A673 (cell line): ENCODE measurements around the gene BAG2. TPM values are rescaled to one million over a fixed set of nuclear protein-coding genes. Genes with fewer than 3 reads are reported as not detected.

Experiments
- BruUV-seq: library from RNA; stranded (reverse); fragments of 400-500 nt; replicated peaks from 2 replicates; lab custom pipeline; 2021; lab: Mats Ljungman, UMichigan
- CTCF ChIA-PET: fragments of 300-600 bp; sonication (Branson Sonifier 250); formaldehyde crosslinking; loops from one replicate; lab custom pipeline; 2022; ENCODE audit warnings: antibody characterized with exemption; lab: Charles Lee
- POLR2A ChIA-PET: fragments of 300-600 bp; sonication (Branson Sonifier 250); formaldehyde crosslinking; loops from one replicate; lab custom pipeline; 2022; ENCODE audit warnings: antibody characterized with exemption; ENCODE audit not compliant: low non-redundant PET; lab: Charles Lee
- DNase-seq: peaks from one replicate; pipeline ENCODE4 v3.0.0-alpha.2; 2015; ENCODE audit warnings: low spot score
- H3K27ac ChIP-seq: fragments of 200-600 bp; sonication (generic); 2 replicates; pipeline ENCODE4 v1.5.1; 2016; ENCODE audit warnings: mixed run types, low read depth, mild to moderate bottlenecking, mixed read lengths, antibody characterized with exemption, low read length; ENCODE audit not compliant: poor library complexity, severe bottlenecking
- H3K27me3 ChIP-seq: fragments of 200-600 bp; sonication (generic); replicated peaks from 2 replicates; pipeline ENCODE4 v1.6.1; 2017; ENCODE audit warnings: mixed run types, low read depth, mild to moderate bottlenecking, mixed read lengths, antibody characterized with exemption, low read length; ENCODE audit not compliant: insufficient read depth, poor library complexity
- H3K36me3 ChIP-seq: fragments of 200-600 bp; sonication (generic); 2 replicates; pipeline ENCODE4 v1.6.1; 2016; ENCODE audit warnings: mixed run types, mild to moderate bottlenecking, mixed read lengths, antibody characterized with exemption, low read length; ENCODE audit not compliant: insufficient read depth, poor library complexity, severe bottlenecking
- H3K4me1 ChIP-seq: fragments of 200-600 bp; sonication (generic); 2 replicates; pipeline ENCODE4 v1.6.1; 2017; ENCODE audit warnings: mixed run types, mild to moderate bottlenecking, mixed read lengths, antibody characterized with exemption, low read length; ENCODE audit not compliant: insufficient read depth, poor library complexity, severe bottlenecking
- H3K4me3 ChIP-seq: fragments of 200-600 bp; sonication (generic); 2 replicates; pipeline ENCODE4 v1.5.1; 2016; ENCODE audit warnings: low read depth, mixed run types, mild to moderate bottlenecking, mixed read lengths, low read length; ENCODE audit not compliant: poor library complexity, severe bottlenecking
- H3K9me3 ChIP-seq: fragments of 200-600 bp; sonication (generic); 2 replicates; pipeline ENCODE4 v1.6.1; 2016; ENCODE audit warnings: mixed run types, low read depth, mild to moderate bottlenecking, mixed read lengths, antibody characterized with exemption, low read length; ENCODE audit not compliant: poor library complexity, severe bottlenecking
- EZH2 ChIP-seq: fragments of 200-600 bp; sonication (generic); IDR thresholded peaks from 2 replicates; pipeline ENCODE4 v1.6.1; 2017; ENCODE audit warnings: borderline replicate concordance, low read depth, mild to moderate bottlenecking, mixed read lengths, antibody characterized with exemption, low read length; ENCODE audit not compliant: poor library complexity, severe bottlenecking
- intact Hi-C: fragments of 100-400 bp; cut with micrococcal nuclease; formaldehyde crosslinking; loops from one replicate; pipeline ENCODE4 v1.10.0; 2022; ENCODE audit not compliant: unreplicated experiment
- total RNA-seq: library from RNA; stranded (reverse); gene quantifications from 2 replicates; pipeline ENCODE4 v1.2.3, GENCODE V29; 2021
- TF ChIP-seq, protein P1 (sequence below): fragments of 300-800, 200-600 bp; sonication (generic); conservative IDR thresholded peaks from 2 replicates; pipeline ENCODE4 v1.5.1; 2017; ENCODE audit warnings: low read depth, mild to moderate bottlenecking, antibody characterized with exemption, low read length, moderate library complexity, mixed read lengths

The BAG2 gene
- total RNA-seq, 1 experiment from 2014 or later, result 27.0 TPM

- H3K36me3 ChIP-seq, result peaks cover 4% of the 10 kb centered on the region
- H3K27ac ChIP-seq, result no peak overlapping the region
- no peaks in the 10 kb centered on the region for H3K27me3 ChIP-seq
- no peak overlapping the region for H3K4me3 ChIP-seq
- BruUV-seq, result no TSS peak
- H3K4me1 ChIP-seq, result no peaks in the 10 kb centered on the region
- CTCF ChIA-PET, result interaction anchor here (0.6 kb wide), 1 partner anchor 313 kb away, joined by 4 read pairs; no protein-coding TSS in a partner anchor
- TF ChIP-seq, protein P1, sequence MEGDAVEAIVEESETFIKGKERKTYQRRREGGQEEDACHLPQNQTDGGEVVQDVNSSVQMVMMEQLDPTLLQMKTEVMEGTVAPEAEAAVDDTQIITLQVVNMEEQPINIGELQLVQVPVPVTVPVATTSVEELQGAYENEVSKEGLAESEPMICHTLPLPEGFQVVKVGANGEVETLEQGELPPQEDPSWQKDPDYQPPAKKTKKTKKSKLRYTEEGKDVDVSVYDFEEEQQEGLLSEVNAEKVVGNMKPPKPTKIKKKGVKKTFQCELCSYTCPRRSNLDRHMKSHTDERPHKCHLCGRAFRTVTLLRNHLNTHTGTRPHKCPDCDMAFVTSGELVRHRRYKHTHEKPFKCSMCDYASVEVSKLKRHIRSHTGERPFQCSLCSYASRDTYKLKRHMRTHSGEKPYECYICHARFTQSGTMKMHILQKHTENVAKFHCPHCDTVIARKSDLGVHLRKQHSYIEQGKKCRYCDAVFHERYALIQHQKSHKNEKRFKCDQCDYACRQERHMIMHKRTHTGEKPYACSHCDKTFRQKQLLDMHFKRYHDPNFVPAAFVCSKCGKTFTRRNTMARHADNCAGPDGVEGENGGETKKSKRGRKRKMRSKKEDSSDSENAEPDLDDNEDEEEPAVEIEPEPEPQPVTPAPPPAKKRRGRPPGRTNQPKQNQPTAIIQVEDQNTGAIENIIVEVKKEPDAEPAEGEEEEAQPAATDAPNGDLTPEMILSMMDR, result no peak
- no peak for TF ChIP-seq EZH2
- intact Hi-C loops, result no loop called here
- no peak for DNase-seq
- peaks cover 20% of the 10 kb centered on the region for H3K9me3 ChIP-seq
- POLR2A ChIA-PET, result no interaction called here
Observed at GRCh38 chr6:57217270-57217669, 45.1 kb downstream of the BAG2 start.

DNA sequence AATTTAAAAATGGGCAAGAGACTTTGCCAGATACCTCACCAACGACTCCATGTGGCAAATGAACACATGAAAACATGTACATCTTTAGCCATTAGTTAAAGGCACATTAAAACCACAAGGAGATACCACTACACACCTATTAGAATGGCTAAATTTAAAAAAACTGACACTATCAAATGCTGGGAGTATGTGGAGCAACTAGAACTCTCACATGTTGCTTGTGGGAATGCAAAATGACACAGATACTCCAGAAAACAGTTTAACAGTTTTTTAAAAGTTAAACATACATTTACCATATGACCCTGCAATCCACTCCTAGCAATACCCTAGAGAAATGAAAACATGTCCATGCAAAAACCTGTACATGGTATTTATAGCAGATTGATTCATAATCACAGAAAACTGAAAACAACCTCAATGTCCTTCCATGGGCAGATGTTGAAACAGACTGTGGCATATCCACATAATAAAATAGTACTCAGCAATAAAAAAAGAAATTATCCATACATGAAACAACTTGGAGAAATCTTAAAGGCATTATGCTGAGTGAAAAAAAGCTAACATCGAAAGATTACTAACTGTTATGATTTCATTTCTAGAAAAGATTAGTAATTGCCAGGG, 48.1 kb downstream of the BAG2 start:
- Histone ChIP-seq H3K36me3 (peaks cover 4% of the 10 kb centered on the region), H3K4me3 (no peak overlapping the region), H3K4me1 (no peaks in the 10 kb centered on the region), H3K9me3 (peaks cover 14% of the 10 kb centered on the region), H3K27ac (no peak overlapping the region), H3K27me3 (no peaks in the 10 kb centered on the region)
- ChIA-PET POLR2A (no interaction called here), CTCF (no interaction called here)
- no peak for TF ChIP-seq EZH2
- TF ChIP-seq, protein P1, result no peak
- BruUV-seq, result no TSS peak
- intact Hi-C loops, result no loop called here
- no peak for DNase-seq

DNA sequence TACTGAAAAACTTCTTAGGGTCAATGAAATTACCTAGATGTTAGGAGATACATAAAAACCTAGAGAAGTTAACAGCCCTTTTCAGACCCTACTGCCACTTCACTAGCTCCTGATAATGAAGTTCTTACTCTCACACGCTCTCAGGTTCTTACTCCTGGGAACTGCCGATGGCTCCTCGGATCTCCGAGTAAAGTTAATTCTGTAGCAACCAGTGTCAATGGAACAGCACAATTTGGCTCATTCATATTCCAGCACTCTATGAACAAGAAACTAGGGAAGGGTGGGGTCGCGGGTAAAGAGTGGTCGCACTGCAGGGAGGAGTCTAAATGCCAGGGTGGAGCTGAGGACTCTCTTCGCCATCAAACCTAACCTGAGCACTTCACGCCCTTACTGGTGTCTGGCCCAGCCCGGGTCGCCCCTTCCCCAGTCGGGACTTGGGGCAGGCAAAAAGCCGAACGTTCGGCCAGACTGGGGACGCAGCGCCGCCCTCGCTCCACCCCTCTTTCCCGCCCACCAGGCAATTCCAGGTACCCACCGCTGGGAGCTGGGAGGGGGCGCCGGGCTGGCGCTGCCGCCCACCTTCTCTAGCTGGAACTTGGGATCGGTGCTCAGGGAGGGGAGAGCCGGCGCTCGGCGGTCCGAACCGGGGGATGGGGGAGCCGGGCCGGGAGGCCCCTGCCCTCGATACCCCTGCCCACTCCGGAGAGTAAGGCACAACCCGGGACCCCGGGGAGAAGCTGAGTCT, 49.2 kb downstream of the BAG2 start:
- H3K9me3 ChIP-seq, result peaks cover 9% of the 10 kb centered on the region
- H3K4me3 ChIP-seq, result peak overlapping the region; percentile 97
- TF ChIP-seq EZH2, result no peak
- TF ChIP-seq, protein P1, result peak; percentile 26; the same call in 1 of the 2 replicates
- H3K27me3 ChIP-seq, result no peaks in the 10 kb centered on the region
- BruUV-seq, result no TSS peak
- H3K4me1 ChIP-seq, result peaks cover 5% of the 10 kb centered on the region
- peak; percentile 69 for DNase-seq
- CTCF ChIA-PET, result no interaction called here
- POLR2A ChIA-PET, result no interaction called here
- H3K36me3 ChIP-seq, result peaks cover 4% of the 10 kb centered on the region
- intact Hi-C loops, result no loop called here
- H3K27ac ChIP-seq, result peak overlapping the region; percentile 88
